Mononuclear cell (primary cell): ENCODE measurements around the gene HIRA. TPM values are rescaled to one million over a fixed set of nuclear protein-coding genes. Genes with fewer than 3 reads are reported as not detected.

Experiments
- H3K27me3 ChIP-seq: 2 replicates; pipeline ENCODE4 v1.6.0; 2011; ENCODE audit warnings: low read length, control low read depth; ENCODE audit not compliant: insufficient read depth
- H3K4me1 ChIP-seq: 2 replicates; pipeline ENCODE4 v1.5.1; 2011; ENCODE audit warnings: mild to moderate bottlenecking, low read length, control low read depth; ENCODE audit not compliant: insufficient read depth
- H3K4me3 ChIP-seq: 2 replicates; pipeline ENCODE4 v1.5.1; 2011; ENCODE audit warnings: mild to moderate bottlenecking, low read length, moderate library complexity
- H3K9me3 ChIP-seq: 2 replicates; pipeline ENCODE4 v1.5.1; 2011; ENCODE audit warnings: low read depth, mild to moderate bottlenecking, control low read depth, low read length
- total RNA-seq: library from RNA; depleted of rRNA; stranded (reverse); fragments of >200 nt; gene quantifications from one replicate; pipeline ENCODE4 v1.2.3, GENCODE V29; 2012

HIRA gene
- total RNA-seq, 1 donor, result 11.0 TPM

- Histone ChIP-seq H3K9me3 (no peaks in the 10 kb centered on the region), H3K27me3 (no peaks in the 10 kb centered on the region), H3K4me3 (no peak overlapping the region), H3K4me1 (peaks cover 17% of the 10 kb centered on the region)
Measured at GRCh38 chr22:19356708-19357269, 74.7 kb downstream of the HIRA start.

GRCh38 chr22:19355413-19356157, 75.9 kb downstream of the HIRA start:
- no peak overlapping the region for H3K4me3 ChIP-seq
- H3K27me3 ChIP-seq, result no peaks in the 10 kb centered on the region
- H3K4me1 ChIP-seq, result peaks cover 9% of the 10 kb centered on the region
- H3K9me3 ChIP-seq, result no peaks in the 10 kb centered on the region

- Histone ChIP-seq H3K9me3 (no peaks in the 10 kb centered on the region), H3K4me3 (no peak overlapping the region), H3K4me1 (no peaks in the 10 kb centered on the region), H3K27me3 (no peaks in the 10 kb centered on the region)
Measured at GRCh38 chr22:19354201-19354600, 77.3 kb downstream of the HIRA start.

- H3K9me3 ChIP-seq, result no peaks in the 10 kb centered on the region
- no peaks in the 10 kb centered on the region for H3K27me3 ChIP-seq
- H3K4me1 ChIP-seq, result no peaks in the 10 kb centered on the region
- H3K4me3 ChIP-seq, result no peak overlapping the region
Measured at GRCh38 chr22:19353363-19354131, 78.0 kb downstream of the HIRA start.

GRCh38 chr22:19352766-19353165, 78.8 kb downstream of the HIRA start:
- Histone ChIP-seq H3K27me3 (no peaks in the 10 kb centered on the region), H3K9me3 (no peaks in the 10 kb centered on the region), H3K4me3 (no peak overlapping the region), H3K4me1 (no peaks in the 10 kb centered on the region)

- H3K4me3 ChIP-seq, result no peak overlapping the region
- H3K9me3 ChIP-seq, result no peaks in the 10 kb centered on the region
- no peaks in the 10 kb centered on the region for H3K4me1 ChIP-seq
- no peaks in the 10 kb centered on the region for H3K27me3 ChIP-seq
Measured at GRCh38 chr22:19352217-19352616, 79.3 kb downstream of the HIRA start.

GRCh38 chr22:19351604-19352003, 79.9 kb downstream of the HIRA start:
- Histone ChIP-seq H3K4me1 (no peaks in the 10 kb centered on the region), H3K27me3 (no peaks in the 10 kb centered on the region), H3K4me3 (no peak overlapping the region), H3K9me3 (no peaks in the 10 kb centered on the region)

- H3K27me3 ChIP-seq, result no peaks in the 10 kb centered on the region
- no peaks in the 10 kb centered on the region for H3K4me1 ChIP-seq
- no peak overlapping the region for H3K4me3 ChIP-seq
- H3K9me3 ChIP-seq, result no peaks in the 10 kb centered on the region
Measured at GRCh38 chr22:19350947-19351346, 80.6 kb downstream of the HIRA start.

GRCh38 chr22:19350476-19350859, 81.1 kb downstream of the HIRA start:
- no peaks in the 10 kb centered on the region for H3K4me1 ChIP-seq
- no peak overlapping the region for H3K4me3 ChIP-seq
- no peaks in the 10 kb centered on the region for H3K27me3 ChIP-seq
- H3K9me3 ChIP-seq, result no peaks in the 10 kb centered on the region

GRCh38 chr22:19349778-19350475, 81.6 kb downstream of the HIRA start:
- Histone ChIP-seq H3K27me3 (no peaks in the 10 kb centered on the region), H3K4me1 (no peaks in the 10 kb centered on the region), H3K9me3 (no peaks in the 10 kb centered on the region), H3K4me3 (no peak overlapping the region)

- Histone ChIP-seq H3K4me3 (no peak overlapping the region), H3K9me3 (no peaks in the 10 kb centered on the region), H3K4me1 (no peaks in the 10 kb centered on the region), H3K27me3 (no peaks in the 10 kb centered on the region)
Measured at GRCh38 chr22:19346677-19347265, 84.8 kb downstream of the HIRA start.

- no peaks in the 10 kb centered on the region for H3K9me3 ChIP-seq
- H3K4me1 ChIP-seq, result no peaks in the 10 kb centered on the region
- no peak overlapping the region for H3K4me3 ChIP-seq
- no peaks in the 10 kb centered on the region for H3K27me3 ChIP-seq
Measured at GRCh38 chr22:19344420-19344819, 87.1 kb downstream of the HIRA start.

GRCh38 chr22:19343470-19343869, 88.1 kb downstream of the HIRA start:
- peaks cover 5% of the 10 kb centered on the region for H3K9me3 ChIP-seq
- no peaks in the 10 kb centered on the region for H3K4me1 ChIP-seq
- no peaks in the 10 kb centered on the region for H3K27me3 ChIP-seq
- H3K4me3 ChIP-seq, result no peak overlapping the region

GRCh38 chr22:19341500-19341899, 90.0 kb downstream of the HIRA start:
- H3K9me3 ChIP-seq, result peaks cover 24% of the 10 kb centered on the region
- H3K27me3 ChIP-seq, result no peaks in the 10 kb centered on the region

GRCh38 chr22:19337137-19337536, 94.4 kb downstream of the HIRA start:
- H3K9me3 ChIP-seq, result peaks cover 40% of the 10 kb centered on the region
- H3K4me3 ChIP-seq, result no peak overlapping the region
- no peaks in the 10 kb centered on the region for H3K27me3 ChIP-seq
- no peaks in the 10 kb centered on the region for H3K4me1 ChIP-seq

More at GRCh38 chr22:19341500-19341899, 90.0 kb downstream of the HIRA start:
- H3K4me3 ChIP-seq, result no peak overlapping the region
- no peaks in the 10 kb centered on the region for H3K4me1 ChIP-seq
